Suprapubic skin (tissue), 4 donors: ENCODE data around the gene PTPRN2. TPM values are rescaled to one million over a fixed set of nuclear protein-coding genes. Genes with fewer than 3 reads are reported as not detected.

ENCODE experiments used
- DNase-seq, 2 donors: peaks; one replicate each; pipeline ENCODE4 v3.0.0-alpha.2; 2019; ENCODE audit warnings: low spot score in 2 of 2
- H3K27ac ChIP-seq: fragments of 200-600 bp; sonication (generic); one replicate; pipeline ENCODE4 v1.5.1; 2019
- H3K27me3 ChIP-seq: fragments of 200-600 bp; sonication (generic); one replicate; pipeline ENCODE4 v1.5.1; 2019
- H3K36me3 ChIP-seq: fragments of 200-600 bp; sonication (generic); one replicate; pipeline ENCODE4 v1.5.1; 2019
- H3K4me1 ChIP-seq: fragments of 200-600 bp; sonication (generic); one replicate; pipeline ENCODE4 v1.5.1; 2019
- H3K4me3 ChIP-seq: fragments of 200-600 bp; sonication (generic); one replicate; pipeline ENCODE4 v1.5.1; 2019; ENCODE audit warnings: mild to moderate bottlenecking
- H3K9me3 ChIP-seq: fragments of 200-600 bp; sonication (generic); one replicate; pipeline ENCODE4 v1.5.1; 2019
- EP300 ChIP-seq: sonication (generic); formaldehyde crosslinking; IDR thresholded peaks from one replicate; pipeline ENCODE4 v1.6.1; 2017; ENCODE audit warnings: antibody characterized with exemption
- POLR2A ChIP-seq, 2 donors: fragments of 450-650 bp; IDR thresholded peaks; one replicate each; pipeline ENCODE4 v1.6.1; 2017; ENCODE audit warnings: antibody characterized with exemption in 2 of 2, mild to moderate bottlenecking in 2 of 2, moderate library complexity in 2 of 2
- POLR2AphosphoS5 ChIP-seq, 3 donors: sonication (generic); formaldehyde crosslinking; IDR thresholded peaks; one replicate each; pipeline ENCODE4 v1.6.1; 2017; ENCODE audit warnings: antibody characterized with exemption in 3 of 3
- WGBS: methylation state at CpG from one replicate; pipeline ENCODE4 v1.1.5; 2018; 5-methylcytosine and 5-hydroxymethylcytosine counted together
- total RNA-seq, 4 donors: library from RNA; depleted of rRNA; stranded (reverse); fragments of >200 nt; gene quantifications; one replicate each; pipeline ENCODE4 v1.1.0, GENCODE V29; 2016
- TF ChIP-seq, protein P1 (sequence below), 2 donors: fragments of 200-600 bp in 1 of 2; fragments of 450-650 bp in 1 of 2; sonication (generic) in 1 of 2; IDR thresholded peaks; one replicate each; pipeline ENCODE4 v1.5.1; 2016 to 2019; ENCODE audit warnings: antibody characterized with exemption in 2 of 2, mild to moderate bottlenecking in 1 of 2, moderate library complexity in 1 of 2

PTPRN2 gene
- total RNA-seq, 4 donors from 2014 or later, result 0.23 to 1.8 (median 1.3) TPM

DNA sequence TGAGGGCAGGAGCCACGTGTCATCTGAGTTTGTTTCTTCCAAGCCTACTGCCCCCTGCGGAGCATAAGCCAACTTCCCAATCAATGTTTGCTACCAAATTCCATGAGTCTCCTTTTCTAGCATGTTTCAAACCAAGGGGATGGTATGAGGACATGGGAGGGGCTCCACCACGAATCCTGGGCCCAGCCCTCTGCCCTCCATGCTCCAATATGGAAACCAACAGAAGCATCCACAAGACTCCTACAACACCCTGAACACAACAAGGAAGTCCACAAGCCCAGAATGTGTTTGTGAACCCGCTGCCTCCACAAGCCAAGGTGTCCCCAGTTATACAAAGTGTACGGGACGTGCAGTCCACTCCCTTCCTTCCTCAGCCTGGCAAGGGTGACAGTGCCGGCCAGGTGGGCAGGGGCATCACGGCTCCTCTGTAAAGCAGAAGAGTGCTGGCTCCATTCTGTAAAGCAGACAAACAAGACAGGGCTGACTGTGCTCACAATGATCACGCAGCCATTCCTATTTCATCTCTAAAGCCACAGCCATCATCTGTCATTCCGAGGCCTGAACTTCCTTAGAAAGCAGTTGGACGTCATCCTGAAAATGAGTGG is 466.1 kb downstream of the PTPRN2 start:
- 77% methylated on average over 11 of the region's 11 CpGs for WGBS
- H3K27ac ChIP-seq, result no peak overlapping the region
- no peaks in the 10 kb centered on the region for H3K36me3 ChIP-seq
- DNase-seq, result peak; percentile 14 to 69
- H3K27me3 ChIP-seq, result no peaks in the 10 kb centered on the region
- H3K4me3 ChIP-seq, result no peak overlapping the region
- peaks cover 25% of the 10 kb centered on the region for H3K9me3 ChIP-seq
- no peaks in the 10 kb centered on the region for H3K4me1 ChIP-seq
- TF ChIP-seq EP300 (no peak), POLR2AphosphoS5 (IDR thresholded peaks at IDR 0.05) (no peak), POLR2A (IDR thresholded peaks at IDR 0.05) (no peak)
- TF ChIP-seq, protein P1, sequence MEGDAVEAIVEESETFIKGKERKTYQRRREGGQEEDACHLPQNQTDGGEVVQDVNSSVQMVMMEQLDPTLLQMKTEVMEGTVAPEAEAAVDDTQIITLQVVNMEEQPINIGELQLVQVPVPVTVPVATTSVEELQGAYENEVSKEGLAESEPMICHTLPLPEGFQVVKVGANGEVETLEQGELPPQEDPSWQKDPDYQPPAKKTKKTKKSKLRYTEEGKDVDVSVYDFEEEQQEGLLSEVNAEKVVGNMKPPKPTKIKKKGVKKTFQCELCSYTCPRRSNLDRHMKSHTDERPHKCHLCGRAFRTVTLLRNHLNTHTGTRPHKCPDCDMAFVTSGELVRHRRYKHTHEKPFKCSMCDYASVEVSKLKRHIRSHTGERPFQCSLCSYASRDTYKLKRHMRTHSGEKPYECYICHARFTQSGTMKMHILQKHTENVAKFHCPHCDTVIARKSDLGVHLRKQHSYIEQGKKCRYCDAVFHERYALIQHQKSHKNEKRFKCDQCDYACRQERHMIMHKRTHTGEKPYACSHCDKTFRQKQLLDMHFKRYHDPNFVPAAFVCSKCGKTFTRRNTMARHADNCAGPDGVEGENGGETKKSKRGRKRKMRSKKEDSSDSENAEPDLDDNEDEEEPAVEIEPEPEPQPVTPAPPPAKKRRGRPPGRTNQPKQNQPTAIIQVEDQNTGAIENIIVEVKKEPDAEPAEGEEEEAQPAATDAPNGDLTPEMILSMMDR (IDR thresholded peaks at IDR 0.05), result no peak

DNA sequence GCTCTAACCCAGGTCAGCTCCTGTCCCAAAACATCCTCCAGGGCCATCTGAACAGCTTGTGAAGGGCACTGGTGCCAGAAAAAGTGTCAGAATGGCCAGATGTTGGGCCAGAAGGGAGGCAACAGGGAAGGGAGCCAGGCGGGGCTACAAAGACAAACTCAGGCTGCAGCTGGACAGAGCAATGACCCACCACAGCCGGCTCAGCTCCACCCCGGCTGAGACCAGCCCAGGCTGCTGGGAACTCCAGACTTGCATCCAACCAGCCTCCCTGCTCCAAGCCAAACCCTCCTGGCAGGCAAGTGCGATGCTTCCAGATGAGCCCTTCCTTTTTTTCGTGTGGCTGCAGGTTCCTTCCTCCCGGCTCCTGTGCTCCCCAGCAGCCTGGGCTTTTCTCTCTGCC is 466.9 kb downstream of the PTPRN2 start:
- H3K36me3 ChIP-seq, result no peaks in the 10 kb centered on the region
- 40% methylated on average over 2 of the region's 6 CpGs for WGBS
- H3K4me1 ChIP-seq, result no peaks in the 10 kb centered on the region
- H3K27me3 ChIP-seq, result no peaks in the 10 kb centered on the region
- H3K9me3 ChIP-seq, result peaks cover 33% of the 10 kb centered on the region
- peak; percentile 22 to 44 for DNase-seq
- H3K4me3 ChIP-seq, result no peak overlapping the region
- TF ChIP-seq, protein P1 (IDR thresholded peaks at IDR 0.05), result no peak
- TF ChIP-seq EP300 (no peak), POLR2A (IDR thresholded peaks at IDR 0.05) (no peak), POLR2AphosphoS5 (IDR thresholded peaks at IDR 0.05) (no peak)
- H3K27ac ChIP-seq, result no peak overlapping the region

DNA sequence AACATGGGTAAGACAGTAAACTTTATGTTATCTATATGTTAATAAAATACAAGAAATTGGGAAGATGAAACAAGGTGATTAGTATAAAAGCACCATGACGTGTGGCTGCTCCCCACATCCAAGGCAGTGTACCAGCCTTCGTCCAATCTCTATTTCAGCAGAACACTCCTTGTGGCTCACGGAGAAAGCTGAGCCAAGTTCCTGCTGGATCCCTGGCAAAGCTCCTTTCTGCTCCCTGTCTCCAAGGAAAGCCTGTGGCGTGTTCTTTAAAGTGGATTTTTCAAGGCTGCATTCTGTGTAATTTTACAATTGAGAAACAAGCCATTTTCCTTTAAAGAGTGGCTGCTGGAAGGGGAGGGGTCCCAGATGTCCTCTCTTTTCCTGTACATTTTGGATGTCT is 467.3 kb downstream of the PTPRN2 start:
- WGBS, result 84% methylated on average over 4 of the region's 4 CpGs
- Histone ChIP-seq H3K27me3 (no peaks in the 10 kb centered on the region), H3K9me3 (peaks cover 36% of the 10 kb centered on the region)

DNA sequence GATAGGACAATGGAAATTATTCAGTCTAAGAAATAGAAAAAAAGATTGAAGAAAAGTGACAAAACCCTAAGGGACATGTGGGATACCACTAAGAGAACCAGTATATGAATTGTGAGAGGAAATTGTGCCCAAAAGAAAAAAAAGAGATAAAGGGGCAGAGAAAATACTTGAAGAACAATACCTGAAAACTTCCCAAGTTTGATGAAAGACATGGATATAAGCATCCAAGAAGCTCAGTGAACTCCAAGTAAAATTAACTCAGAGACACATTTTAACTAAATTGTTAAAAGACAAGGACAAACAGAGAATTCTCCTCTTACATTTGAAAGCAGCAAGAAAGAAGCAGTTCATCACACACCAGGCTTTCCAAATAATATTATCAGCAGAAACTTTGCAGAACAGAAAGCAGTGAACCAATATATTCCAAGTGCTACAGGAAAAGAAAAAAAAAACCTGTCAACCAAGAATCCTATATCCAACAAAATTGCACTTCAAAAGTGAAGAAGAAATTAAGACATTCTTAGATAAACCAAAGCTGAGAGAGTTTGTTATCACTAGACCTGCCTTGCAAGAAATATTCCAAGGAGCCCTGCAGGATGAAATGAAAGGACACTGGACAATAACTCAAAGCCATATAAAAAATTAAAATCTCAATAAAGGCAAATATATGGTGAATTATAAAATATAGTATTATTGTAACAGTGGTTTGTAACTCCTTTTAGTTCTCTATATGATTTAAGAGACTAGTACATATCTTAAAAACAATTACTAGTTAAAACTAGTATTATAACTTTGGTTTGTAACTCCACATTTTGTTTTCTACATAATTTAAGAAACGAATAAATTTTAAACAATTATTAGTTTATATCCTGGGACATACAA is 470.0 kb downstream of the PTPRN2 start:
- Histone ChIP-seq H3K27me3 (no peaks in the 10 kb centered on the region), H3K4me1 (no peaks in the 10 kb centered on the region), H3K27ac (no peak overlapping the region), H3K9me3 (peaks cover 40% of the 10 kb centered on the region), H3K4me3 (no peak overlapping the region), H3K36me3 (no peaks in the 10 kb centered on the region)
- no peak for TF ChIP-seq POLR2AphosphoS5 (IDR thresholded peaks at IDR 0.05)
- TF ChIP-seq, protein P1 (IDR thresholded peaks at IDR 0.05), result no peak
- TF ChIP-seq POLR2A (IDR thresholded peaks at IDR 0.05), result no peak
- TF ChIP-seq EP300, result no peak
- 70% methylated on average over 1 of the region's 1 CpG for WGBS
- no peak for DNase-seq

More for the DNA sequence above, 467.3 kb downstream of the PTPRN2 start:
- Histone ChIP-seq H3K27ac (no peak overlapping the region), H3K4me1 (no peaks in the 10 kb centered on the region), H3K4me3 (no peak overlapping the region), H3K36me3 (no peaks in the 10 kb centered on the region)
- DNase-seq, result peak in 1 of 2 donors; percentile 2
- no peak for TF ChIP-seq POLR2AphosphoS5 (IDR thresholded peaks at IDR 0.05)
- TF ChIP-seq, protein P1 (IDR thresholded peaks at IDR 0.05), result no peak
- no peak for TF ChIP-seq EP300
- TF ChIP-seq POLR2A (IDR thresholded peaks at IDR 0.05), result no peak

DNA sequence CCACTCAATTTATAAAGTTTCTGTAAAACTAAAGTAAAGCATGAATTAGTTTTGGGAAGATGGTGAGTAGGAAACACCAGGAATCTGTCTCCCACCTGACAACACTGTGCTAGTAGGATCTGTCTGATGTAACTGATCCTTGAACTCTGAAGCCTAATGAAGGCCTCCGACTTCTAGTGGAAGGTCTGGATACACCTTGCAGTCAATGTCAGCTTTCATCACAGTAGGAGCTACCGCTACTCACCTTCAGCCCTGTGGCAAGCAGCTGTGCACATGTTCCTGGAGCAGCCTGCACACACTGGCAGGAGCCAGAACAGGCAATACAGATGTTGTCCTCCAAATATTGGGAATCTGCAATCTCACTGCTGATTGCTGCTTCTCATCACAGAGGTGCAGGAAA is 471.4 kb downstream of the PTPRN2 start:
- H3K27ac ChIP-seq, result no peak overlapping the region
- 96% methylated on average over 2 of the region's 2 CpGs for WGBS
- H3K27me3 ChIP-seq, result no peaks in the 10 kb centered on the region
- no peaks in the 10 kb centered on the region for H3K36me3 ChIP-seq
- no peak overlapping the region for H3K4me3 ChIP-seq
- TF ChIP-seq POLR2A (IDR thresholded peaks at IDR 0.05), result no peak
- no peak for TF ChIP-seq EP300
- TF ChIP-seq, protein P1 (IDR thresholded peaks at IDR 0.05), result no peak
- TF ChIP-seq POLR2AphosphoS5 (IDR thresholded peaks at IDR 0.05), result no peak
- no peaks in the 10 kb centered on the region for H3K4me1 ChIP-seq
- peaks cover 40% of the 10 kb centered on the region for H3K9me3 ChIP-seq
- DNase-seq, result peak in 1 of 2 donors; percentile 3
